Activated CD4-positive, alpha-beta T cell treated with anti-CD3 and anti-CD28 coated beads for 48 hours (primary cell): Measurements from ENCODE around the gene C22orf42.

Experiments used
- DNase-seq: peaks from one replicate; pipeline ENCODE4 v3.0.0-alpha.2; 2020

Gene C22orf42

DNA sequence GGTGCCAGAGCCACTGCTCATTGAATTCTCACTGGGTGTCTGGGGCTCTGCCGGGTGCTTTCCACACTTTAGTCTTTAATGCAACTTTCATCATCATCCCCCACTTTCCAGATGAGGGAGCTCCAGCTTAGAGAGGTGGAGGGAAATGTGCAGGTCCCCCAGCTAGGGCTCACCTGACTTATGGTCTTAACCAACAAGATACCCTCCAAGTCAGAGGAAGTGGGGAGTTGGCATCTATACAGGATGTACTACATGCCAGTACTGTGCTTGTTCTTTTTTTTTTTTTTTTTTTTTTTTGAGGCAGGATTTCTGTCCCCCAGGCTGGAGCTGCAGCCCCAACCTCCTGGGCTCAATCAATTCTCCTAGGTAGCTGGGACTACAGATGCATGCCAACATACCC is 26.3 kb downstream of the C22orf42 start:
- no peak for DNase-seq

DNA sequence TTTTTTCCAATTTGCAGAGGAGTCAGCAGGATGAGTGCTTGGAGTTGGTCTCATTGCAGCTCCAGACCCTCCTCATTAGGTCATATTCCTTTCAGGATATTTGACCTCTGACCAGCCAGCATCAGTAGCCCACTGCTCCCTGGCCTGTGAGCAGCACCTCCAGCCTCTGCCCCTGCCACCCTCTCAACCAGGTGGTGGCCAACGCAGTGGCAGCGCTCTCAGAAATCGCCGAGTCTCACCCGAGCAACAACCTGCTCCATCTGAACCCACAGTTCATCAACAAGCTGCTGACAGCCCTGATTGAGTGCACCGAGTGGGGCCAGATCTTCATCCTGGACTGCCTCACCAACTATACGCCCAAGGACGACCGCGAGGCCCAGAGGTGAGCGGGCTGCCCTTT is 27.0 kb downstream of the C22orf42 start:
- no peak for DNase-seq

DNA sequence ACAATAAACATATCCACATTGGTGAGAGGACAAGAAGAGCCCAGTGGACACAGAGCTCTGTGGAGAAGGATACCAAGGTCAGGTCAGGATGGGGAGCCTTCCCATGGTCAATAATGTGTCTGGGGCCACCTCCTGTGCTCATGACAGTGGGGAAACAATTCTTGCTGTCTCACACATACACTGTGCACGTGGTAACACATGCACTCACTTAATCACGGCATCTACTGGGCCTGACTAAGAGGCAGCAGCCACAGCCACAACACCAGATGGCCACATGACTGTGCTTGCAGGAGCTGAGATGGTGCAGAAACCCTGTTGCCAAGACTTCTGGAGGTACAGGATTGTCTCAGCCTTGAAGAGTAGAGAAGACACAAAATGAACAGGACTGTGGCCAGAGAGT is 28.6 kb downstream of the C22orf42 start:
- no peak for DNase-seq

DNA sequence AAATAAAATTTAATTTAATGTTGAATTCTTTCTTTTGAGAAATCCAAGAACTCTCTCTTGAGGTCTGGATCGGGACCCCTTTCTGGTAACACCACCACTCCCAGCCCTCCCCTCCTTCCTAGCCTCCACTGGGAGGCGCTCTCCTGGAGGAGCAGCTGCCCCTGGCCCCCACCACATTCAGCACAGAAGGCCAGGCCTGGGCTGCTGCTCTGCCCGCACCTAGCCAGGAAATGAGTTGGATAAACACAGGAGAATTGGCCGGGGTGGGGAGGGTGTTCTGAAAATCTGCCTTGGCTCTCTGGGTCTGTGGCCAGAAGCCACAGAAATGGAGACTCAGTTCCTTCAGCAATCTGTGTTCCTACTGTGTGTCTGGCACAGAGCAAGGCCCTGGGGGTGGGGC is 31.2 kb downstream of the C22orf42 start:
- DNase-seq = no peak

DNA sequence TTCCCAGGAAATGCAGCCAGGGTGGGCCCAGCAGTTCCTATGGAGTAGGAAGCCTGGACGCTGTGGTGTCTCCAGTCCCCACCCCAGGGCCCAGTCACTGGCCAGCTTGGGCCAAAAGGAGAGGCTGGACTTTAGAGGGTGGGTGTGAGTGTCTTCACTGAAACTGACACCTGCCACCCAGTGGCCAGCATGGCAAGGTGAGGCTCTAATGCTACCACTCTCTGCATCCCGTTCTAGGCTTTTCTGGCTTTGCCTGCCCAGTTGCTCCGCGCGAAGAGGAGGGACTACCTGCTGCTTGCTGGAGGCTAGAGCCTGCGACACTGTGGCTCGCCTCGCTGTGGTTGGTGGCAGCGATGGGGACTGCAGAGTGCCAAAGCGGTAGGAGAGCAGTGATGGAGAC is 35.4 kb downstream of the C22orf42 start:
- DNase-seq = no peak

DNA sequence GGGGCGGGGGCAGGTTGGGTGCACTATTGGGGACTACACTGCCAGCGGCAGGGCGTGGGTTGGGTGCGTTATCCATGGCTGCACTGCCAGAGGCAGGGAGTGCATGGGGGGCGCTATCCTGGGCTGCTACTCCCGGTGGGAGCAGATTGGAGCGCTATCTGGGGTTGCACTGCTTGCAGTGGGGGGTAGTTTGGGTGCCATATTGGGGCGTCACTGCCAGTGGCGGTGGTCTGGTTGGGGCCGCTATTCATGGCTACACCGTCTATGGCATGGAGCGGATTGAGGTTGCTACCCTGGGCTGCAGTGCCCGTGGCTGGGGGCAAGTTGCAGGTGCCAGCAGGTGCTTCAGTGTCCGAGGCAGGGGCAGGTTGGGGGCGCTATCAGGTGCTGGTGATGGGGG is 36.2 kb downstream of the C22orf42 start:
- DNase-seq = no peak

DNA sequence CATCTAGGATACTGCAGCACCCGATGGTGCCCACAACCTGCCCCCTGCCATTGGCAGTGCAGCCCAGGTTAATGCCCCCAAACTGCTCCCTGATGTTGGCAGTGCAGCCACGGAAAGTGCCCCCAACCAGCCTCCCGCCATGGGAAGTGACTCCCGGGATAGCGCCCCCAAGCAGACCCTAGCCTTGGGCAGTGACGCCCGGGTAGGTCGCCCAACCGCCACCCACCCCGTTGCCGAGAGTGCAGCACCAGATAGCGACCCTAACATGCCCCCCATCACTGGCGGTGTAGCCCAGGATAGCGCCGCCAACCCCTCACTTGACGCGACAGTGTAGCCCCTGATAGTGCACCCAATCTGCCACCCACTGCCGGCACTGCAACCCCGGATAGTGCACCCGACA is 38.5 kb downstream of the C22orf42 start:
- DNase-seq = no peak

DNA sequence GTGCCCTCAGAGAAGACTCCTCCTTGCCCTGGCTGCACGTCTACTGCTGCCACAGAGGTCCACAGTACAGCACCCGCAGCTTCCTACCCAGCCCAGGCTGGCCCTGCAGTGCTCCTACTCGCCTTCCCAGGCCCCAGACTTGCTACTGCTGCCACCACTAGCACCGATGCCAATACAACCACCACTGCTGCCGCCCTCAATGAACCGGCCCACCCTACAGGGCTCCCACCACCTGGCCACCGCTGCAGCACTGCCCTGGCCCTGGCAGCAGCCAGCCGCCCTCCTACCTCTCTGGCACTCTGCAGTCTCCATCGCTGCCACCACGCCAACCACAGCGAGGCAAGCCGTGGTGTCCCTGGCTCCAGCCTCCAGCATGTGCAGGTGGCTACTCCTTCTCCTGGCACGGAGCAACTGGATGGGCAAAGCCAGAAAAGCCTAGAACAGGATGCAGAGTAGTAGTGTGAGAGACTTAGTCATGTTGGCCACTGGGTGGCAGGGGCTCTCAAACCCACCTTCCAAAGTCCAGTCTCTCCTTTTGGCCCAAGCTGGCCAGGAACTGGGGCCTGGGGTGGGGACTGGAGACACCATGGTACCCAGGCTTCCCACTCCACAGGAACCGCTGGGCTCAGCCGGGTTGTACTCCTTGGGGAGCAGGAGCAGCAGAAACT is 39.4 kb downstream of the C22orf42 start:
- no peak for DNase-seq

DNA sequence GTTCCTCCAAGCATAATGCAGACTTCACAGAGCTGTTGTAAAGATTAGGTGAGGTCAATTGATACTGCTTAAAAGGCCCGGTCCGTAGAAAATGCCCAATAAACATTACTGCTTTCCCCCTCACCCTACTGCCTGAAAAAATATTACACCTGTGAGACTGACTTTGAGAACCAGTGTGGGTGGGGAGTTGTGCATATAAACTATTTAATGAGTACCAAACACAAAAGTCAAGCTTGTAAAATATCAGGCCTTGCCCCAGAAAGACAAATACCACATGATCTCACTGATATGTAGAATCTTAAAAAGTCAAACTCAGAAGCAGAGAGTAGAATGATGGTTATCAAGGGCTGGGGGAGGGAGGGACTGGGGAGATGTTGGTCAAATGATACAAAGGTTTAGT is 46.7 kb downstream of the C22orf42 start:
- DNase-seq = no peak

DNA sequence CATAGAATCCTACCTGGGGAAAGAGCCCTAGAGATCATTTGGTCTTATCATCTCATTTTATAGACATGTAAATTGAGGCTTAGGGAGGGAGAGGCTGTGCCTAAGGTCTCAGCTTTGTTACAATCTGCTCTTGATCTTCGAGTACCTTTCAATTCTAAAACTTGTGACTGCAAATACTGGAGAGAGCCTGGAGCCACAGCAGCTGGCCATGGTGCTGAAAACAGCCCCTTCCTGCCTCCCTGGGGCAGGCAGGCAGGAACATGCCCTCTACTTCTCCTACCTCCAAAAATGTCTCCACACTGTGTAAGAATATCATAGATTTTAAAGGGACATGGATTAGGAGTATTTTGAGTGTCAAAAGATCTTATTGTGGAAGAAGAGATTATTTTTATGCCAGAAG is 52.2 kb downstream of the C22orf42 start:
- DNase-seq = peak; percentile 23

DNA sequence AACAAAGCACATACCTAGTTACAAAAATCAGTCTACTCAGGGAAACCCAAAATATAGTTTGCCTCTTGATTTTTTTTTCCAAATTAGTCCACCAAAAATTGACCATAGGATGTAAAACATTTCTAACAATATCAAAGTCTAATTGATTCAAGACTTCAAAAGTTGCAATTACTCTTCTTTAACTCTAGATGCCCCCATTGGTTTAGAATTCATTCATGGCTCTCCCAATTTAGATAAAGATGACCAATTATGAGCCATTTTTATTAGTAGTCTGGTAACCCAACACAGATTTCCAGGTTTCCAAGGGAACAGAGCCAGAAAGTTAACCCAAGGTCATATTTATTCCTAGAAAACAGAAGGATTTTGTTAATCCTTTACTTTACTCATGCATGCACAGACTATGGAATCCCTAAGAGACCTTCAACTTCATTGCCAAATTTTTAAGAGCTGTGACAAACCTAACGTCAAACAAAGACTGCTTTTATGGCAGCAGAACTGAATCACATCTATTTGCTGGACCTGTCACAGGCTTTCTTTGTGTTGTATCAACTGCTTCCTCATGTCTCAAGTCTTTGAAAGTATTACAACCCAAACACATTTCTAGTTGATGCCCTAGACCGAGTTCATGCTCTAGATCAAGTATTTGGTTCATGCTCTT is 55.3 kb downstream of the C22orf42 start:
- DNase-seq = no peak

DNA sequence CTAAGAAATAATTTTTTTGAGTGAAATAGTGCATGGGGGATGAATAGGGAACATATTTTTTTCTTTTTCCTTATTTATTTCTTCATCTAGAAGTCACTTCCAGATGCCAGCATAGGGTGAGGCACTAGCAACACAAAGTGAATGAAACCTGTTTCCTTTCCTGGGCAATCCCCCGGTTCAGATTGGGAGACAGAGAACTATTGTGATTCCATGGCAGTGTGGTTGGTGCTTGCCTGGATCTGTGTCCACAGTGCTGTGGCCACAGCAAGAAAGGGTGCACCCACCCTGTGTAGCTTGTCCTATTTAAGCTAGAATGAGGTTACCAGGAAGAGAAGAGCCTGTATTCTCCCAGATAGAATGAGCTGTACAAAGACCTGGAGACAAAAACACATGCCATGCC is 58.4 kb downstream of the C22orf42 start:
- DNase-seq = no peak
